ENCODE results near the gene CROCC.

CROCC gene

DNA sequence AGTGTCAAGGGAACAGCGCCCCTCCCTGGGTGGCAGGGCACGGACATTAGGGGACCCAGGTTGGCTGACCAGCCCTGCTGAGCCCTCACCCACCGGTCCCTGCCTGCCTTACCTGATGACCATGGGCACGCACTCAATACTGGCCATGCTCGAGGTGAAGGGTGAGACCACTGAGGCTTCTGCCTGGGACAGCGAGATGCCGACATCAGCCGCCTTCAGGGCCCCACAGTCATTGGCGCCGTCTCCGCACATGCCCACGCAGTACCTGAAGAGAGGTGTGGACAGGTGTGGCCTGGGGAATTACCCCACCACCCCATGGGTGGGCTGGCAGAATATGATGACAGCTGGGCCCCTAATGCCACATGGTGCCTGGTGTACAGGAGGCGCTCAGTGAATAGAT, 66.5 kb downstream of the CROCC start:
- TF ChIP-seq, protein P1, sequence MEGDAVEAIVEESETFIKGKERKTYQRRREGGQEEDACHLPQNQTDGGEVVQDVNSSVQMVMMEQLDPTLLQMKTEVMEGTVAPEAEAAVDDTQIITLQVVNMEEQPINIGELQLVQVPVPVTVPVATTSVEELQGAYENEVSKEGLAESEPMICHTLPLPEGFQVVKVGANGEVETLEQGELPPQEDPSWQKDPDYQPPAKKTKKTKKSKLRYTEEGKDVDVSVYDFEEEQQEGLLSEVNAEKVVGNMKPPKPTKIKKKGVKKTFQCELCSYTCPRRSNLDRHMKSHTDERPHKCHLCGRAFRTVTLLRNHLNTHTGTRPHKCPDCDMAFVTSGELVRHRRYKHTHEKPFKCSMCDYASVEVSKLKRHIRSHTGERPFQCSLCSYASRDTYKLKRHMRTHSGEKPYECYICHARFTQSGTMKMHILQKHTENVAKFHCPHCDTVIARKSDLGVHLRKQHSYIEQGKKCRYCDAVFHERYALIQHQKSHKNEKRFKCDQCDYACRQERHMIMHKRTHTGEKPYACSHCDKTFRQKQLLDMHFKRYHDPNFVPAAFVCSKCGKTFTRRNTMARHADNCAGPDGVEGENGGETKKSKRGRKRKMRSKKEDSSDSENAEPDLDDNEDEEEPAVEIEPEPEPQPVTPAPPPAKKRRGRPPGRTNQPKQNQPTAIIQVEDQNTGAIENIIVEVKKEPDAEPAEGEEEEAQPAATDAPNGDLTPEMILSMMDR (IDR thresholded peaks at IDR 0.05; ENCODE audit: insufficient read depth, low read length, missing control alignments), result no peak
- CTCF ChIA-PET, result interaction anchor here (1.1 to 1.7 kb wide), 2 partner anchors 10 to 13 kb away, joined by 4 to 10 read pairs; no protein-coding TSS in a partner anchor
- POLR2A ChIA-PET, result interaction anchor here (1.2 kb wide), 1 partner anchor 10 kb away, joined by 3 read pairs; no protein-coding TSS in a partner anchor

DNA sequence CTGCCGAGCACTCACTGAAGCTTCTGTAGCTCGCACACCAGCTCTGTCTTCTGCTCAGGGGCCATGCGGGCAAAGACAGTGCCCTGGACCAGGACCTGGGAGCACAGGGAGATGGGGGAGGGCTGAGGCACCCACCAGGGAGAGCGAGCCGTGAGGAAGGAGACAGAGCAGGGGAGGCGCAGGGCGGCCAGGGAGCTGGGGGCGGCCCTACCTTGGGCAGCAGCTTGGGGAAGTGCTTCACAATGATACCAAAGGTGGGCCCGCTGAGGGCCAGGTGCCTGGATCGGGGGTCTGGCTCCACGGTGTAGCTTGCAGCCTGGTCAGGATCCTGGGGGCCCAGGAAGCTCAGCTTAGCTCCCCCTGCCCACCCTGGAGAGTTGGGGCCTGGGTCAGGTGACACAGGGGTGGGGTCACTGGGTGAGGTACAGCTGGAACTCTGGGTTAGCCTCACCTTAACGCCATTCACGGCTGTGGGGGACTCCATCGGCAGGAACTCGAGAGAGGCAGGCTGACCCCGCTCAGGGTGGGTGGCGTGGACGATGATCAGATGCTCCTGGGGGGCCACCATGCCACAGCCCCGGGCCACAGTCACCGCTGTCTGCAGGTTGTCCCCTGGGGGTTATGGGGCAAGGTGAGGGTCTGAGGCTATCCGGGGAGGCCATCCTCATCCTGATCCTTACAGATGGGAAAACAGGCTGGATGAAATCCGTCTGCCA, 68.1 kb downstream of the CROCC start:
- ChIA-PET POLR2A (no interaction called here), CTCF (interaction anchor here (0.8 to 1.9 kb wide), 2 partner anchors 14 to 28 kb away, joined by 3 to 6 read pairs; no protein-coding TSS in a partner anchor)
- TF ChIP-seq, protein P1 (IDR thresholded peaks at IDR 0.05; ENCODE audit: insufficient read depth, low read length, missing control alignments), result no peak
- H3K4me3 ChIP-seq (ENCODE audit: low read depth, low read length), result no peak overlapping the region
- no peak for DNase-seq (ENCODE audit: low read depth, low spot score)

More for the DNA sequence above, 66.5 kb downstream of the CROCC start:
- H3K4me3 ChIP-seq (ENCODE audit: low read depth, low read length), result no peak overlapping the region
- no peak for DNase-seq (ENCODE audit: low read depth, low spot score)

DNA sequence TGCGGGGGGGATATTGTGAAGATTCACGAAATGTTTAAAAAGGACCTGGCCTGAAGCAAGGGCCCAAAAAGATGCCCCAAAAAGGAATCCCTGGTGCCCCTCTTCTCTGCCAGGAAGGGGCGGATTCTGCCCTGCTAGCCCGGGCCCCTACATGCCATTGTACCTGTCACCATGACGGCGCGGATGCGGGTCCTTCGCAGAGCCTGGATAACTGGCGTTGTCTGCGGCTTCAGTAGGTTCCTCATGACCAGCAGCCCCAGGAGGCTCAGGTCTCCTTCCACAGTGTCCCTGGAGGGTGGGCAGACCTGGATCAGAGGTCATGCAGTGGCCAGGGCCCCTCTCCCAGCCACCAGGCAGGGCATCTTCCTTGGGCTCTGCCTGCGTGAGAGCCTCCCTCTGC, 69.8 kb downstream of the CROCC start:
- DNase-seq (ENCODE audit: low read depth, low spot score), result no peak
- TF ChIP-seq, protein P1 (IDR thresholded peaks at IDR 0.05; ENCODE audit: insufficient read depth, low read length, missing control alignments), result no peak
- POLR2A ChIA-PET, result no interaction called here
- no peak overlapping the region for H3K4me3 ChIP-seq (ENCODE audit: low read depth, low read length)
- CTCF ChIA-PET, result no interaction called here

DNA sequence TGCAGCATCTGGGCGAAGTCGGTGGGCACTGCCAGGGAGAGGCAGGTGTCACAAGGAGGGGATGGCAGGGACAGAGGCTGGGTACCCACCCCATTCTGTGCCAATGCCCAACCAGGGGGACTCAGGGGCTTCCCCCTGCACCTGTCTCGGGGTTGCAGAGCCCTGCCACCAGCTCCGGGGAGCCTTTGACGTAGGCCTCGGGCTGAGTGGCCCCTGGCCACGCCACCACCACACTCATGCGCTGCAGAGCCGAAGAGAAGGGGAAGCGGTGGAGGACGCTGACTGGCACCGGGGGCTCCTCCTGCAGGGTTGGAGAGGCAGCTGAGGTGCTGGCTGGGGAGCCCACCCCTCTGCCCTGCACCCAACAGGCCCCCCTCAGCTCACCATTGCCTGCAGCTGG, 70.4 kb downstream of the CROCC start:
- POLR2A ChIA-PET, result no interaction called here
- TF ChIP-seq, protein P1 (IDR thresholded peaks at IDR 0.05; ENCODE audit: insufficient read depth, low read length, missing control alignments), result no peak
- CTCF ChIA-PET, result interaction anchor here (0.7 to 1.1 kb wide), 2 partner anchors 9 to 18 kb away, joined by 3 read pairs; no protein-coding TSS in a partner anchor
- no peak overlapping the region for H3K4me3 ChIP-seq (ENCODE audit: low read depth, low read length)
- DNase-seq (ENCODE audit: low read depth, low spot score), result no peak

DNA sequence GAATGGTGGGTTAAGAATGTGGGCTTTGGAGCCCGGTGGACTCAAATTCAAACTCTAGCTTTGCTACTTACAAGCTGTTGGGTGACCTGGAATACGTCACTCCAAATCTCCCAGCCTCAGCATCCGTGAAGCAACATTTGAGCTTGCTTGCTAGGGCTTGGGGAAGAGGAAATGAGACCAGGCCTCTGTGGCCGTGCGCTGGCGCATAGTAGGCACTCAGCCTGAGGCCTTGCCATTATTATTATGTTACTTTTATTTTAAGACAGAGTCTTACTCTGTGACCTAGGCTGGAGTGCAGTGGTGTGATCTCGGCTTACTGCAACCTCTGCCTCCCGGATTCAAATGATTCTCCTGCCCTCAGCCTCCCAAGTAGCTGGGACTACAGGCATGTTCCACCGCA, 70.9 kb downstream of the CROCC start:
- TF ChIP-seq, protein P1 (IDR thresholded peaks at IDR 0.05; ENCODE audit: insufficient read depth, low read length, missing control alignments), result no peak
- ChIA-PET CTCF (interaction anchor here (0.7 to 1.1 kb wide), 2 partner anchors 9 to 18 kb away, joined by 3 read pairs; no protein-coding TSS in a partner anchor), POLR2A (no interaction called here)
- H3K4me3 ChIP-seq (ENCODE audit: low read depth, low read length), result no peak overlapping the region
- DNase-seq (ENCODE audit: low read depth, low spot score), result no peak

DNA sequence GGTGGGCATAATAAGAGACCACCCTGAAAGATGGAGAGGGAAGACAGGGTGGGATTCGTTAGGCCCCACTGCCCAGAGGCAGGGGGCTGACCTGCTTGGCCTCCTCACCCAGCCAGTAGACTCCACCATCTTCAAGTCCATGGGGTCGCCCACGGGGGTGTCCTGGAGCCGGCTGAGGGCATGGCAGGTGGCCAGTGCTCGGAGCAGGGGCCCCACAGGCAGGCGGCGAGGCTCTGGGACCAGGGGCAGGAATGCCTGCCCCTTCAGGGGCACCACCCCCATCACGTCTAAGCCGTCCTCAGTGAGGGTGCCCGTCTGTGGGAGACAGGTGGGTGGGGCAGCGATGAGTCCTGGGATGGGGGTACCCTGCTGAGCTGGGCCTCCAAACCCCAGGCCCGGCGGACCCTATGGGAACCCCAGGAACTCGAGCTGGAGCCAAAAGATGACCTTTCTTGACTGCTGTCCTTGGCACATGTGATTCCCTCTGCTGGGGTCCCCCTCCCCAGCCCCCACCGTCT, 71.8 kb downstream of the CROCC start:
- no peak overlapping the region for H3K4me3 ChIP-seq (ENCODE audit: low read depth, low read length)
- DNase-seq (ENCODE audit: low read depth, low spot score), result no peak
- TF ChIP-seq, protein P1 (IDR thresholded peaks at IDR 0.05; ENCODE audit: insufficient read depth, low read length, missing control alignments), result no peak
- ChIA-PET CTCF (no interaction called here), POLR2A (no interaction called here)

All from AG04449 (cell line).